GM10266 (cell line): ENCODE data around the gene NUP107.

Experiments
- DNase-seq: peaks from one replicate; pipeline ENCODE4 v3.0.0; 2012; ENCODE audit errors: extremely low spot score
- CTCF ChIP-seq: IDR thresholded peaks from 2 replicates; pipeline ENCODE4 v1.5.1; 2012; ENCODE audit warnings: mild to moderate bottlenecking, low read depth; ENCODE audit not compliant: control insufficient read depth, insufficient read depth; ENCODE audit errors: missing control alignments

The NUP107 gene

GRCh38 chr12:68765696-68766095 is 78.9 kb downstream of the NUP107 start:
- TF ChIP-seq CTCF: no peak

GRCh38 chr12:68766646-68767045 is 79.9 kb downstream of the NUP107 start:
- TF ChIP-seq CTCF: no peak
- no peak for DNase-seq

More at GRCh38 chr12:68765696-68766095, 78.9 kb downstream of the NUP107 start:
- DNase-seq: no peak

- TF ChIP-seq CTCF: no peak
- DNase-seq: no peak
Measured at GRCh38 chr12:68767191-68767590, 80.4 kb downstream of the NUP107 start.

- TF ChIP-seq CTCF: no peak
- DNase-seq: no peak
Measured at GRCh38 chr12:68768431-68768939, 81.7 kb downstream of the NUP107 start.

- TF ChIP-seq CTCF: no peak
- DNase-seq: no peak
Measured at GRCh38 chr12:68769941-68770340, 83.2 kb downstream of the NUP107 start.

- no peak for TF ChIP-seq CTCF
- no peak for DNase-seq
Measured at GRCh38 chr12:68771223-68771925, 84.6 kb downstream of the NUP107 start.

GRCh38 chr12:68772714-68773113 is 85.9 kb downstream of the NUP107 start:
- DNase-seq: no peak
- no peak for TF ChIP-seq CTCF
